HG02852 (cell line): ENCODE measurements around the gene RBMY1F.
"Not testable (repeated sequence)": the region's sequence is repeated elsewhere in the genome, so short reads cannot be mapped to it uniquely, and the experiment has no call there.

ENCODE experiments used
- ATAC-seq: cut with Tn5 transposase; IDR thresholded peaks from one replicate; pipeline ENCODE4 v1.9.1; 2021; ENCODE audit warnings: mild to moderate bottlenecking, moderate library complexity; ENCODE audit not compliant: unreplicated experiment

The RBMY1F gene

DNA sequence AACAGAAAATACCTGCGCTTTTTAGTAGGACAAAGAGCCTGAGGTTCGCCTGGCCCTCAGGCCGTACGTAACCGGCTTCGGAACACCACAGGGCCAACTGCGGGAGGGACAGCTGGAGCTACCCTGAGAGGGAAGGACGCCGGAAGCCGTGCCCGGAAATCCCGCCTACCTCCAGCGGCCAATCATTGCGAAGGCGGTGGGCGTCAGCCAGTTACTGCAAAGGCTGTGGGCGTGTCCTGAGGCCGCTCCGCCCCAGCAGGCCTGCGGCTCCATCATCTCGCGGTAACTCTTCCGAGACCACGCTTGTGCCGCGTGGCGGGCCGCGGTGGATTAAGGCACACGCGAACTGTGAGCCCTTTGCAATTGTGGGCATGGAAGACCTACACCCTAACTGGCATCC, at the start of gene RBMY1F:
Gene RBMY1F (minus strand): TSS at position 101 of the 400 bp plus-strand sequence. CDS start 1,954 bp downstream, outside the sequence.
- ATAC-seq, result not testable (repeated sequence)

DNA sequence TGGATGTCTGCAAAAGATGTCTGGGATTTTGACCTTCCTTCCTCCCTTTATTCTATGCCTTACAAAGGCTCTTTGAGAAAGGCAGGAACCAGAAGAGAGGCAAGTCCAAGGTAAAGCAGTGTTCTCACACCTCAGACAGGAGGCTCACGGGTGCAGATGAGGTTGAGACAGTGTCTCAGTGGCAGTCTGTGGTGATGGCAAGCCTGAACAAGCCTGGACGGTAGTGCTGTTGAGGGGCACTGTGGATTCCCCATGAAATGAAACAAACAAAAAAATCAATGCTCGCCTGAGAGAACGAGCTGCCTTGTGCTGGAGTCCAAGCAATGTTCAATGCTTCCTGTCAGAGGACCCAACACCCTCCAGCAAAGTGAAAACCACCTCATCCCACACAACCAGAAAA, 31.6 kb downstream of the RBMY1F start:
- ATAC-seq, result not testable (repeated sequence)

DNA sequence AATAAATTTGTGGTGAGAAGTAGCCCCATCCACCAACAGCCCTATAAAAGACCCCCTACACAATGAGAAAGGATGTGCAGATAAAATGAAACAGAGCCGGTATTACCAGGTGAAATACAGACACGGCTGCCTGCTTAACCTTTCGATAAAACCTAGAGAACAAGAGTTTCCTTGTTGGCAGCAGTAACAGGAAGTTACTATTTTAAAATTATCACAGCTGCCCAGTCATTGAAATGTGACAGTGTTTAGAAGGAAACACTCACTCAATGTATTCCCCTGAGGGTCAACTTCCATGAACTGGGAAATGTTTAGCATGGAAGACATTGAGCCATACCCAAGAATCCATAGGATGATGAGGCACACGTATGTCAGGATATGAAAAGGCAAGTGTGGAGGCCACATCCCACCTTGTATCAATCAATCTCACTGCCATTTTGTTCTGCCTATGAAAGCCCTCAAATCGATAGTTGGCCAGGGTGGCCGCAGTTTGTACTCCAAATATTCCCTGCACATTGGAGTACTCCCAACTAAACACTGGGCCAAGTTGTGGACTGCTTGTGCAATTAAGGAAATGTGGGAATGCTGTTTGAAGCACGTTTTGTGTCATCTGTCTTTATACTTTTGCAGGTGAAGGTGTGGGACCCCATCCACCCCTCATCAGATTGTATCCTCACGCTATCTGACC, 41.6 kb downstream of the RBMY1F start:
- not testable (repeated sequence) for ATAC-seq

DNA sequence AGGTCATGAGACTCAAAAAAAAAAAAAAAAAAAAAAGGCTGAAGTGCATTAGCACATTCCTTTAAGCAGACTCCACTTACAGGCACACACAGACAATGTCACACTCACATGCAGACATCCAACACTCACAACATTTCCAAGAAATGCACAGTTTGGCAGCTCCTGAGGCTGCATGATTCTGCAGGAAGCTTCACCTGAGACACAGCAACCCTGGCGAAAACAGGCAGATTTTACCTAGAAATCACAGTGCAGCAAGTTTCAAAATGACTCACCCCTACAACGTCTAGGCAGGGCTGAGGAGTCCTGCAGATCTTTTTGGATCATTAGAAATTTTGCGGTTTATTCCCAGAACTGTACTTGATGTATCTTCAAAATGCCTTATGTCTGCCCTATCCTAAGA, 48.0 kb downstream of the RBMY1F start:
- not testable (repeated sequence) for ATAC-seq

DNA sequence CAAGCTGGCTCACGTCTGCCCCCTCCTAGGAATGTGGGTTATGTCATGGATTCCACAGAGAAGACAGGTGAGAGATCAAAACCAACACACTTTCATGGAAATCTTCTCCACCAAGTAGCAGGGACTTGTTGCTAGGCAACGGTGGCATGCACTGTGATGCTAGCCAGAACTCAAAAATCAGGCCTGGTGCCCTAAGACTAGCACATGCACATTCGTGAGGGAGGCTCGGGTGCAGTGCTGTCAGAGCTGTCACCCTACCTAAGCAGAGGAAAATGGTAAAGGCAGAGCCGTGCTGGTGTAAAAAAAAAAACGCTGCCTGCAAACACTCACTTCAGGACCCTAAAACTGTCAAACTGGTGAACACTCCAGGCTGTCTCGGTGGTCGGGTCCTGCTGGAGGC, 52.2 kb downstream of the RBMY1F start:
- ATAC-seq, result not testable (repeated sequence)
